GM12872 (cell line): ENCODE data around the gene UBE3B.

Experiments used
- TF ChIP-seq, protein P1 (sequence below): IDR thresholded peaks from 3 replicates; pipeline ENCODE4 v1.5.1; 2011; ENCODE audit warnings: low read depth, mild to moderate bottlenecking, low read length, moderate library complexity; ENCODE audit not compliant: insufficient read depth

UBE3B gene

GRCh38 chr12:109451400-109451799 lies 26.0 kb upstream of the UBE3B start:
- TF ChIP-seq, protein P1, sequence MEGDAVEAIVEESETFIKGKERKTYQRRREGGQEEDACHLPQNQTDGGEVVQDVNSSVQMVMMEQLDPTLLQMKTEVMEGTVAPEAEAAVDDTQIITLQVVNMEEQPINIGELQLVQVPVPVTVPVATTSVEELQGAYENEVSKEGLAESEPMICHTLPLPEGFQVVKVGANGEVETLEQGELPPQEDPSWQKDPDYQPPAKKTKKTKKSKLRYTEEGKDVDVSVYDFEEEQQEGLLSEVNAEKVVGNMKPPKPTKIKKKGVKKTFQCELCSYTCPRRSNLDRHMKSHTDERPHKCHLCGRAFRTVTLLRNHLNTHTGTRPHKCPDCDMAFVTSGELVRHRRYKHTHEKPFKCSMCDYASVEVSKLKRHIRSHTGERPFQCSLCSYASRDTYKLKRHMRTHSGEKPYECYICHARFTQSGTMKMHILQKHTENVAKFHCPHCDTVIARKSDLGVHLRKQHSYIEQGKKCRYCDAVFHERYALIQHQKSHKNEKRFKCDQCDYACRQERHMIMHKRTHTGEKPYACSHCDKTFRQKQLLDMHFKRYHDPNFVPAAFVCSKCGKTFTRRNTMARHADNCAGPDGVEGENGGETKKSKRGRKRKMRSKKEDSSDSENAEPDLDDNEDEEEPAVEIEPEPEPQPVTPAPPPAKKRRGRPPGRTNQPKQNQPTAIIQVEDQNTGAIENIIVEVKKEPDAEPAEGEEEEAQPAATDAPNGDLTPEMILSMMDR: no peak

- TF ChIP-seq, protein P1: no peak
Measured at GRCh38 chr12:109452489-109452888, 24.9 kb upstream of the UBE3B start.

GRCh38 chr12:109455706-109456105 lies 21.7 kb upstream of the UBE3B start:
- TF ChIP-seq, protein P1: no peak

DNA sequence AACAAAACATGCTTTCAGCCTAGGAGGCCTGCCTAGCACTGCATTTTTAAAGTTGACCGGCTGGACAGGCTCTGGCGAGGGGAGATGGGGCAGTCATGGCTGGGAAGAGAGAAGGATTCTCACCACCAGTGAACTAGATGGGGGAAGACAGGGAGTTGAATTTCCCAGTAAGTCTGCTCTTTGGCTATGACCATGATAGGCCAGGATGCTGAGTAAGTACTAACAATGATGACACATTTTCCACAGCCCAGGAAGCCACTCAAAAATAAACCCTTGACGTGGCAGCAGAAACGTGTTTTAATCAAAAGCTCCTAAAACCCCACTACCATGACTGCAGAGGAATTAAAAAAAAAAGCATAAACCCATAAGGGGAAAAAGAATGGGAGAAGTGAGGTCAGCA lies 19.3 kb upstream of the UBE3B start:
- TF ChIP-seq, protein P1: no peak

- TF ChIP-seq, protein P1: no peak
Measured at GRCh38 chr12:109458771-109459208, 18.6 kb upstream of the UBE3B start.

DNA sequence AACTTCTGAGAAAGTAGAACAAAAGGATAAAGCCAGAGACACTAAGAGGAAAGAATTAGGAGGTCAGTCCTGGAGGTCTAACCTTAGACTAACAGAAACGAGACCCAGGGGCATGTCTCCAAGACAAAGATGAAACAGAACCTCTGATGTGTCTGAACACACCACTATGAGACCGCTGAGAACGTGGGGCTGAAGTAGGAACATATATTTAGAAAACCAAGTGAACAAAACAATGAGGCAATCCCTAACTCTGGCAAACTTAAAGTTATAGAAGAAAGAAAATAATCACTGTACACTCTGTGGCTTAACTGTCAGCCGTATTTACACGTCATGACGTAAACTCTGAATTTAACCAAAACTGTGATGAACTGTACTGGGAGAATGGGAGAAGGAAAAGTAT lies 18.2 kb upstream of the UBE3B start:
- TF ChIP-seq, protein P1: no peak

DNA sequence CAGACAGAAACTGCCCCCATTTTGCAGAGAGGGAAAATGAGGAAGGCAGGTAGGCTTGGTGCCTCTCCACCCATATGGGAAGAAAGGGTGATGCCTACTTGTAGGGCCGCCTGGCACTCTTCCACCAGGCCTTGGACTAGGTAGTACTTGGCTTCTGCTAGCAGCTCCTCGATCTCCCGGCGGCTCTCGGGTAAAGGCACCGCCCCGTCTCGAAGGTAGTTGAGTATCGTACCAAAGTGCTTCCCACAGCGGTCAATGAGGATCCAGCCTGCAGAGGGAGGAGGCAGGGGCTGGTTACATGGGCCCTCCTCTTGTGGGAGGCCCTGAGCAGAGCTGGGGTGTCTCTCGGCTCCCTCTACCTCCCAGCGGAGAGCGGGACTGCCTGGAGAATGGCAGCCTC lies 16.9 kb upstream of the UBE3B start:
- TF ChIP-seq, protein P1: no peak

DNA sequence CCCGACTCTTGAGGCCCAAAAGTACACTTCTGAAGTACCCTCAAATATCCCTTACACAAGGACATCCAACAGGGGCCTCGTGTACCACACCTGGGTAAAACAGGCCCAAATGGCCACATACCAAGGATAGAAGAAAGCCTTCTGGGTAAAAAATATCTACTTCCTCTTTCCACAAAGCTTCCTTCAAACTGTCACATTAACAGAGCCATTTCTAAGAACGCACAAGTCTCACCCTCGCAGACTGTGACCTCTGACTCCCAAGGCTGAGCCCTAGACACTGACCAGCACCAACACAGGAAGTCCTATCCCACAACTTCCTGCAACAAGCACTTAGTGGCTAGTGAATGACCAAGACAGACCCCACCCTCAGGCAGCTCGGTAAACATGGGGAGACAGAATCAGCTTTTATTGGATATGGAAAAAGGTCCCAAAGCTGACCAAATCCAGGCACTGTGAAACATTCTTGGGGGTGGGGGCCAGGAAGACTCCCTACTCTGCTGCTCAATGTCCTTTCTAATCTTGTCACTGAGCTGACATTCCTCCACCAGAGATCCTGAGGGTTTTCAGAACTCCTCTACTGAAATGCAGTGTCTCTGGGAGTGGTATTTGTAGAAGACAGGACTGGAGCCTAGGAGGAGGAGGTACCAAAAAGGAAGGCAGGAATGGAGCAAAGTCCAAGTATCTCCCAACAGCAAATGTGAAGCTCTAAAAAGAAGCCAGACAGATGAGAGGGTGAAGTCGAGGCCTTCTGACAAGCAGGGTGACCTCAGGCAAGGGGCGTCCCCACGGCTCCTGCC lies 16.2 kb upstream of the UBE3B start:
- TF ChIP-seq, protein P1: no peak
